ENCODE measurements around the gene TTLL8. TPM values are rescaled to one million over a fixed set of nuclear protein-coding genes. Genes with fewer than 3 reads are reported as not detected.
A peak's percentile ranks its signal among the peaks of the same experiment; 100 is the strongest.

TTLL8 gene
- total and polyA plus RNA-seq, 2 experiments from 2014 or later, result not detected

DNA sequence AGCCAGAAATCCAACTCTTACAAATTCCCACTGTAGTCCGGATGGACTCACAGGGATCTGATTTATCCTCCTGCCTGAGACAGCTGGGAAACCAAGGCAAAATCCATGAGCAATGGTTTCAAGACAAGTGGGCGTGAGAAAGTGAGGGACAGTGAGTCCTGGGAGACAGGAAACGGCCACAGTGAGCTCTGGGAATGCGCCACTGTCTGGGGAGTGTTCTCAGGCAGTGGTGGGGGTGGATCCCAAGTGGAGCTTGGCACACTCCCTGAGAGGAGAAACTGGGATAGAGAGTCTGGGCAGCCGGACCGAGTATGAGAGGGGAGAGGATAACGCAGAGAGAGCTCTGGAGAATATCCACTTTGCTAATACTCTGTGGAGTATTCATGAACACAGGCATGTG, 55.3 kb downstream of the TTLL8 start:
- DNase-seq (ENCODE audit: low spot score), result peak; percentile 13
- H2AFZ ChIP-seq, result no peak overlapping the region
- WGBS (ENCODE audit: low lambda C conversion rate, missing lambda C conversion rate), result 82% methylated on average over 7 of the region's 7 CpGs
- H3K9me2 ChIP-seq (replicated peaks; ENCODE audit: insufficient read depth), result no peaks in the 10 kb centered on the region
- H3K9me3 ChIP-seq (ENCODE audit: low read depth), result no peaks in the 10 kb centered on the region
- H3K4me2 ChIP-seq, result no peak overlapping the region
- H3K27me3 ChIP-seq, result peaks cover 6% of the 10 kb centered on the region
- H4K20me1 ChIP-seq (ENCODE audit: insufficient read depth, poor library complexity, severe bottlenecking), result no peaks in the 10 kb centered on the region
- peaks cover 5% of the 10 kb centered on the region for H3K4me1 ChIP-seq (ENCODE audit: insufficient read depth)
- H3K4me3 ChIP-seq, result no peak overlapping the region
- no peak overlapping the region for H3K27ac ChIP-seq
- TF ChIP-seq EZH2phosphoT487 (IDR thresholded peaks at IDR 0.05; ENCODE audit: low read depth, severe bottlenecking, unreplicated experiment) (no peak), EZH2 (IDR thresholded peaks at IDR 0.05; ENCODE audit: borderline replicate concordance) (no peak)
- TF ChIP-seq, protein P1, sequence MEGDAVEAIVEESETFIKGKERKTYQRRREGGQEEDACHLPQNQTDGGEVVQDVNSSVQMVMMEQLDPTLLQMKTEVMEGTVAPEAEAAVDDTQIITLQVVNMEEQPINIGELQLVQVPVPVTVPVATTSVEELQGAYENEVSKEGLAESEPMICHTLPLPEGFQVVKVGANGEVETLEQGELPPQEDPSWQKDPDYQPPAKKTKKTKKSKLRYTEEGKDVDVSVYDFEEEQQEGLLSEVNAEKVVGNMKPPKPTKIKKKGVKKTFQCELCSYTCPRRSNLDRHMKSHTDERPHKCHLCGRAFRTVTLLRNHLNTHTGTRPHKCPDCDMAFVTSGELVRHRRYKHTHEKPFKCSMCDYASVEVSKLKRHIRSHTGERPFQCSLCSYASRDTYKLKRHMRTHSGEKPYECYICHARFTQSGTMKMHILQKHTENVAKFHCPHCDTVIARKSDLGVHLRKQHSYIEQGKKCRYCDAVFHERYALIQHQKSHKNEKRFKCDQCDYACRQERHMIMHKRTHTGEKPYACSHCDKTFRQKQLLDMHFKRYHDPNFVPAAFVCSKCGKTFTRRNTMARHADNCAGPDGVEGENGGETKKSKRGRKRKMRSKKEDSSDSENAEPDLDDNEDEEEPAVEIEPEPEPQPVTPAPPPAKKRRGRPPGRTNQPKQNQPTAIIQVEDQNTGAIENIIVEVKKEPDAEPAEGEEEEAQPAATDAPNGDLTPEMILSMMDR (IDR thresholded peaks at IDR 0.05; ENCODE audit: poor library complexity), result no peak
- H3K79me2 ChIP-seq, result no peaks in the 10 kb centered on the region
- H3K36me3 ChIP-seq (replicated peaks; ENCODE audit: insufficient read depth, low read depth), result no peaks in the 10 kb centered on the region

GRCh38 chr22:50001388-50002231, 56.5 kb downstream of the TTLL8 start:
- no peaks in the 10 kb centered on the region for H3K9me3 ChIP-seq (ENCODE audit: low read depth)
- peaks cover 6% of the 10 kb centered on the region for H3K27me3 ChIP-seq
- no peaks in the 10 kb centered on the region for H4K20me1 ChIP-seq (ENCODE audit: insufficient read depth, poor library complexity, severe bottlenecking)
- peaks cover 4% of the 10 kb centered on the region for H3K4me1 ChIP-seq (ENCODE audit: insufficient read depth)
- 82% methylated on average over 16 of the region's 16 CpGs for WGBS (ENCODE audit: low lambda C conversion rate, missing lambda C conversion rate)
- H3K27ac ChIP-seq, result no peak overlapping the region
- TF ChIP-seq EZH2phosphoT487 (IDR thresholded peaks at IDR 0.05; ENCODE audit: low read depth, severe bottlenecking, unreplicated experiment), result no peak
- TF ChIP-seq, protein P1 (IDR thresholded peaks at IDR 0.05; ENCODE audit: poor library complexity), result no peak
- no peak for TF ChIP-seq EZH2 (IDR thresholded peaks at IDR 0.05; ENCODE audit: borderline replicate concordance)
- H3K4me2 ChIP-seq, result no peak overlapping the region
- no peak overlapping the region for H2AFZ ChIP-seq
- H3K36me3 ChIP-seq (replicated peaks; ENCODE audit: insufficient read depth, low read depth), result no peaks in the 10 kb centered on the region
- no peak for DNase-seq (ENCODE audit: low spot score)
- no peaks in the 10 kb centered on the region for H3K79me2 ChIP-seq
- H3K4me3 ChIP-seq, result no peak overlapping the region
- H3K9me2 ChIP-seq (replicated peaks; ENCODE audit: insufficient read depth), result no peaks in the 10 kb centered on the region

DNA sequence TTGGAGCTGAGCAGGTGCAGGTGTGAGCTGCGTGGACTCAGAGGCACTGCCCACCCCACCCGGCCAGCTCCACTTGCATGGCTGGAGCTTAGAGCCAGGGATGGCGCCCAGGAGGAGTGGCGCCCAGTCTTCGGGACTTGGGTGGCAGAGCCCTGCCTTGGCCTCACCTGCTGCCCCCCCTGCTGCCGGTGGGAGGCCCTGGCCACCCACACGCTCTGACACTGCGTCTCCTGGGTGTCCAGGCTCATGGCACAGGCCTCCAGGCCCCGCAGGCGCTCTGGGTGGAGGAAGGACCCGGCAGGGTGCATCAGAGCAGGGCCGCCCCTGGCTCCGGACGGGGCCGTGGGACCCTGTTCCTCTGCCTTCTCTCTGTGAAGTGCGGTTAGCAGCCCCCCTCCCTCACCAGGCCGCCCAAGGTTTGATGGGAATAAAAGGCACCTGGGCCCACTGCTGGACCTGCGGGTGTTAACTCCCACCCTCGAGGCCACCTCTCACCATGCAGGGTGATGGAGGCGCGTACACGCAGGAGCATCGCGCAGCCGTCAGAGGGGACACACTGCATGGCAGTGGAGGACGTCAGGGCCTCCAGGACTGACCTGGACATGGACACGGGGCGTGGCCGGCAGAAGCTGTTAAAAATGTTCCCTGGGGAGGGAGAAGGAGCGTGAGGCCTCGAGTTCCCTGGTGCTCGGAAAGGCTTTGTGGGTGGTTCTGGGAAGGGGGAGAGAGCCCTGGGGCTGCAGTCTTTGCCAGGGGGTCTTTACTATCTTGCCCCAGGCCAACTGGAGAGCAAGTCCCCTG, 57.3 kb downstream of the TTLL8 start:
- no peaks in the 10 kb centered on the region for H3K9me2 ChIP-seq (replicated peaks; ENCODE audit: insufficient read depth)
- TF ChIP-seq, protein P1 (IDR thresholded peaks at IDR 0.05; ENCODE audit: poor library complexity), result no peak
- no peak for TF ChIP-seq EZH2 (IDR thresholded peaks at IDR 0.05; ENCODE audit: borderline replicate concordance)
- no peak for TF ChIP-seq EZH2phosphoT487 (IDR thresholded peaks at IDR 0.05; ENCODE audit: low read depth, severe bottlenecking, unreplicated experiment)
- peaks cover 2% of the 10 kb centered on the region for H3K4me1 ChIP-seq (ENCODE audit: insufficient read depth)
- H3K27ac ChIP-seq, result no peak overlapping the region
- H2AFZ ChIP-seq, result no peak overlapping the region
- H3K27me3 ChIP-seq, result peaks cover 6% of the 10 kb centered on the region
- no peak overlapping the region for H3K4me3 ChIP-seq
- no peaks in the 10 kb centered on the region for H3K36me3 ChIP-seq (replicated peaks; ENCODE audit: insufficient read depth, low read depth)
- no peak for DNase-seq (ENCODE audit: low spot score)
- no peaks in the 10 kb centered on the region for H3K9me3 ChIP-seq (ENCODE audit: low read depth)
- H4K20me1 ChIP-seq (ENCODE audit: insufficient read depth, poor library complexity, severe bottlenecking), result no peaks in the 10 kb centered on the region
- no peaks in the 10 kb centered on the region for H3K79me2 ChIP-seq
- WGBS (ENCODE audit: low lambda C conversion rate, missing lambda C conversion rate), result 91% methylated on average over 29 of the region's 32 CpGs
- no peak overlapping the region for H3K4me2 ChIP-seq
